ENCODE results near the gene ITGA4.

GRCh38 chr2:181456660-181457120 is 496 bp upstream of the ITGA4 start:
- TF ChIP-seq CTCF (IDR thresholded peaks at IDR 0.05) = no peak
- TF ChIP-seq EZH2 (IDR thresholded peaks at IDR 0.05; ENCODE audit: borderline replicate concordance, insufficient read depth, low read depth, low read length, poor library complexity, severe bottlenecking) = no peak

All from B cell (primary cell).